Activated CD8-positive, alpha-beta T cell treated with anti-CD3 and anti-CD28 coated beads for 36 hours (primary cell): Measurements from ENCODE around the gene CHST9. TPM values are rescaled to one million over a fixed set of nuclear protein-coding genes. Genes with fewer than 3 reads are reported as not detected.

Source experiments
- ATAC-seq: fragments of 200-7000 bp; cut with Tn5 transposase; one replicate; pipeline ENCODE4 v1.10.0; 2021; ENCODE audit warnings: mild to moderate bottlenecking, moderate library complexity
- CTCF ChIA-PET: fragments of 350-600 bp; sonication (Branson Sonifier 250); formaldehyde crosslinking; loops from one replicate; lab custom pipeline; 2021; ENCODE audit warnings: antibody characterized with exemption; lab: Charles Lee
- POLR2A ChIA-PET: fragments of 350-600 bp; sonication (Branson Sonifier 250); formaldehyde crosslinking; loops from one replicate; lab custom pipeline; 2021; ENCODE audit warnings: antibody characterized with exemption; lab: Charles Lee
- DNase-seq: peaks from one replicate; pipeline ENCODE4 v3.0.0-alpha.2; 2020
- H3K27ac Mint-ChIP-seq: one replicate; pipeline ENCODE4 v1.8.0; 2021; ENCODE audit warnings: mild to moderate bottlenecking, mixed read lengths
- H3K27me3 Mint-ChIP-seq: one replicate; pipeline ENCODE4 v1.8.0; 2021; ENCODE audit warnings: mixed read lengths
- H3K36me3 Mint-ChIP-seq: one replicate; pipeline ENCODE4 v1.8.0; 2021; ENCODE audit warnings: low read depth, mixed read lengths
- H3K4me1 Mint-ChIP-seq: one replicate; pipeline ENCODE4 v1.8.0; 2021; ENCODE audit warnings: low read depth, mixed read lengths
- H3K4me3 Mint-ChIP-seq: one replicate; pipeline ENCODE4 v1.8.0; 2021; ENCODE audit warnings: mild to moderate bottlenecking, moderate library complexity, mixed read lengths
- H3K9me3 Mint-ChIP-seq: one replicate; pipeline ENCODE4 v1.8.0; 2021; ENCODE audit warnings: mixed read lengths
- intact Hi-C: fragments of 100-400 bp; cut with micrococcal nuclease; formaldehyde crosslinking; loops from one replicate; pipeline ENCODE4 v1.10.0; 2022
- total RNA-seq, 2 experiments: library from RNA; stranded (reverse); gene quantifications; one replicate each; pipeline ENCODE4 v1.2.3, GENCODE V29; 2021
- TF ChIP-seq, protein P1 (sequence below): fragments of 200-600 bp; IDR thresholded peaks from one replicate; pipeline ENCODE4 v1.8.0; 2022; ENCODE audit warnings: antibody characterized with exemption, mild to moderate bottlenecking

Gene CHST9
- total RNA-seq, 2 experiments from 2014 or later, result not detected

DNA sequence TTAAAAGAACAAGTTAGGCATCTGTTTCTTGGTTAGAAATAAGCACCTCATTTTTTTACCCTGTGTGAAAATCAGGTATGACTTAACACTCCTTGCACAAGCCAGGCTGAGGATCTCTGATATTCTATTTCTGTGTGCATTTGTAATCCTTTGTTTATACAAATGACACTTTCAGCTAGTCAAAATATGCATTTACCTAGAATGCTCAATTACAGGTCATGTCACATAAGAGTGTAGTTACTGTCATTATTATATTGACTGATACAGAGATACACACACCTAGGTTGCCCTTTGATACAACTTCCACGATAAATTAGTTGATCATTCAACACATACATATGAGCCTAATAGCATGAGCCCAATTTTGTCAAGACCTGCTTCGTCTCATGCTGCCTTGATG, 144.3 kb downstream of the CHST9 start:
- CTCF ChIA-PET, result no interaction called here
- H3K36me3 Mint-ChIP-seq, result no peaks in the 10 kb centered on the region

DNA sequence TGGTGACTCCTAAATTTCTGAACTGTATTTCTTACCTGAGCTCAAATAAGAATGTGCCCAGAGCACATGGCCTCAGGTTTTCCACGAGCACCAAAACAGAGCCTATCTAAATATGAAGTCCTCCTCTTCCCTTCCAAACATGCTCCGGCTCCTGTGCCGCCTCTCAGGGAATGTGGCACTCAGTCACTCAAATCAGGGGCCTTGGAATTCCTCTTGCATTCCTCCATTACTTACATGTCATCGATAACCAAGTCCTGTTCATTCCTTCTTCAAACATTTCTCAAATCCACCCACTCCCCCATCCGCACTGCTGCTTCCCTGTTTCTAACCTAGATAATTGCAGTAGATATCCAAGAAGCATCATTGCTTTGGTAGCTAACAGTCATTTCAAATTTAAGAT, 151.4 kb downstream of the CHST9 start:
- TF ChIP-seq, protein P1, sequence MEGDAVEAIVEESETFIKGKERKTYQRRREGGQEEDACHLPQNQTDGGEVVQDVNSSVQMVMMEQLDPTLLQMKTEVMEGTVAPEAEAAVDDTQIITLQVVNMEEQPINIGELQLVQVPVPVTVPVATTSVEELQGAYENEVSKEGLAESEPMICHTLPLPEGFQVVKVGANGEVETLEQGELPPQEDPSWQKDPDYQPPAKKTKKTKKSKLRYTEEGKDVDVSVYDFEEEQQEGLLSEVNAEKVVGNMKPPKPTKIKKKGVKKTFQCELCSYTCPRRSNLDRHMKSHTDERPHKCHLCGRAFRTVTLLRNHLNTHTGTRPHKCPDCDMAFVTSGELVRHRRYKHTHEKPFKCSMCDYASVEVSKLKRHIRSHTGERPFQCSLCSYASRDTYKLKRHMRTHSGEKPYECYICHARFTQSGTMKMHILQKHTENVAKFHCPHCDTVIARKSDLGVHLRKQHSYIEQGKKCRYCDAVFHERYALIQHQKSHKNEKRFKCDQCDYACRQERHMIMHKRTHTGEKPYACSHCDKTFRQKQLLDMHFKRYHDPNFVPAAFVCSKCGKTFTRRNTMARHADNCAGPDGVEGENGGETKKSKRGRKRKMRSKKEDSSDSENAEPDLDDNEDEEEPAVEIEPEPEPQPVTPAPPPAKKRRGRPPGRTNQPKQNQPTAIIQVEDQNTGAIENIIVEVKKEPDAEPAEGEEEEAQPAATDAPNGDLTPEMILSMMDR, result no peak
- DNase-seq (no peak), ATAC-seq (no peak)
- no peaks in the 10 kb centered on the region for H3K4me1 Mint-ChIP-seq
- H3K27ac Mint-ChIP-seq, result no peak overlapping the region
- intact Hi-C loops, result no loop called here
- H3K4me3 Mint-ChIP-seq, result no peak overlapping the region
- H3K9me3 Mint-ChIP-seq, result peaks cover 1% of the 10 kb centered on the region
- no peaks in the 10 kb centered on the region for H3K27me3 Mint-ChIP-seq
- CTCF ChIA-PET, result no interaction called here
- no peaks in the 10 kb centered on the region for H3K36me3 Mint-ChIP-seq
- POLR2A ChIA-PET, result interaction anchor here (0.5 kb wide), 1 partner anchor 190 kb away, joined by 3 read pairs; no protein-coding TSS in a partner anchor

More for the DNA sequence above, 144.3 kb downstream of the CHST9 start:
- TF ChIP-seq, protein P1, result no peak
- H3K4me3 Mint-ChIP-seq, result no peak overlapping the region
- DNase-seq, result no peak
- H3K27me3 Mint-ChIP-seq, result no peaks in the 10 kb centered on the region
- intact Hi-C loops, result no loop called here
- H3K4me1 Mint-ChIP-seq, result no peaks in the 10 kb centered on the region
- ATAC-seq, result no peak
- no peak overlapping the region for H3K27ac Mint-ChIP-seq
- no peaks in the 10 kb centered on the region for H3K9me3 Mint-ChIP-seq
- POLR2A ChIA-PET, result no interaction called here

DNA sequence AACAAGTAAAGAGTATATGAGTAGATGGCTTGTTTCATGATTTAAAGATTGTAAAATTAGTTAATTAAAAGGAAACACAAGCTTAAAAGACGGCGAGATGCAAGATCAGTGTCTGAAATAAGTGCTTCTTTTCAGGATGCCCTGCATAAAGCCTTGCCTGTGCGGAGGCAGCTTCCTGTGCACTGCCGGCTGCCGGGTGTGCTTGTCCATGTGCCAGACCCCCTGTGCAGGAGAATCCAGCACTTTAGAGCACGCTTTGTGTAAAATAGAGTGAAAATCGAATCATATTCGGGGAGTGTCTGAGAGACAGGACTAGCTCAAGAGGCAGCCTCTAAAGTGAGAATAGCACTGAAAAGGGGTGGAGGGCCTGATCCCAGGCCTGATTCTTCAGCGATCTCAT, 154.7 kb downstream of the CHST9 start:
- no peaks in the 10 kb centered on the region for H3K27me3 Mint-ChIP-seq
- ChIA-PET CTCF (no interaction called here), POLR2A (no interaction called here)
- H3K4me3 Mint-ChIP-seq, result no peak overlapping the region
- TF ChIP-seq, protein P1, result no peak
- peaks cover 1% of the 10 kb centered on the region for H3K9me3 Mint-ChIP-seq
- H3K36me3 Mint-ChIP-seq, result no peaks in the 10 kb centered on the region
- H3K4me1 Mint-ChIP-seq, result no peaks in the 10 kb centered on the region
- ATAC-seq, result no peak
- intact Hi-C loops, result no loop called here
- no peak for DNase-seq
- no peak overlapping the region for H3K27ac Mint-ChIP-seq

DNA sequence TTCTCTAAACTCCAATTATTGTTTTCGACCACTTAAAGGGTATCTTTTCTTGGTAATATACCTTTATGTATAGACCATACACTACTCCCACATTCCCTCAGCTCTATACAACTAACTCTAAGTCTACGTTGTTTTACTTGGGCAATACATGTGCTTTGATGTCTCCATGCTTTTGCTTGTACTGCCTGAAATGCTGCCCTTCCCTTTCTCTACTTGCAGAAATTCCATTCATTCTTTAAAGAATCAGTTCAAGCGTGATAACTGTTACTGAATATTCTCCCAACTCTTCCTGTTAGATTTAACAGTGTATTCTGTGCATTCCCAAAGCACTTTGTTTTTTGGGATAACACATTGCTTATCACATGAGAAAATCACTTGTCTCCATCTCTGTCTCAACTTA, 162.6 kb downstream of the CHST9 start:
- Mint-ChIP-seq H3K4me3 (no peak overlapping the region), H3K36me3 (no peaks in the 10 kb centered on the region), H3K27me3 (no peaks in the 10 kb centered on the region), H3K27ac (no peak overlapping the region), H3K9me3 (no peaks in the 10 kb centered on the region), H3K4me1 (no peaks in the 10 kb centered on the region)
- ChIA-PET POLR2A (no interaction called here), CTCF (no interaction called here)
- intact Hi-C loops, result no loop called here
- ATAC-seq, result no peak
- TF ChIP-seq, protein P1, result no peak
- no peak for DNase-seq

DNA sequence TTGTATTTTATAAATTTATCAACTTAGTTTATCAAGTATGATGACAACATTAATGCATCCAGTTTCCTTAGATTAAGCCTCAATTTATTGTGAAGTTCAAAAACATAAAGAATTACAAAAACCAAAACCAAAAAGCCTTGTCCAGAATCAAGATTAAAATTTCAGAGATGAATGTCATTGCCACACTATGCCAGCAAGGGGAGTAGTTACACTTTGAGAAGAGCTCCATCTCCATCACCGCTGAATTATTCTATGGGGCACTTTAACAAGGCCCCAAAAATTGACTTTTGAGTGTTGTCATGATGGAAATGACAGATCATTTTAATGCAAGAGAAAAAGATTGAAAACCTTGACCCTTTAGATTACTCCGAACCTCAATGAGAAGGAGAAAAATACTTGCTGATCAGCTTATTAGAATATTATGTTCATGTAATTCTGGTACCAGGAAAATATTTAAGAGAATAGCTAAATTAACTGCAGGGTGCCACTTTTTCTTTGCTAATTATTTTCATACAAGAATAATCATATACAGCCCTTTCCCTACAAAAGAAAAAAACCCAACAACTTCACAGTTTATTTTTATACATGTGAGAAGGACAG, 167.1 kb downstream of the CHST9 start:
- H3K27ac Mint-ChIP-seq, result no peak overlapping the region
- H3K36me3 Mint-ChIP-seq, result no peaks in the 10 kb centered on the region
- no peak for ATAC-seq
- TF ChIP-seq, protein P1, result no peak
- H3K4me3 Mint-ChIP-seq, result no peak overlapping the region
- intact Hi-C loops, result no loop called here
- no peaks in the 10 kb centered on the region for H3K4me1 Mint-ChIP-seq
- no peaks in the 10 kb centered on the region for H3K27me3 Mint-ChIP-seq
- ChIA-PET CTCF (interaction anchor here (1.0 to 1.2 kb wide), 2 partner anchors 12 to 15 kb away, joined by 3 read pairs; no protein-coding TSS in a partner anchor), POLR2A (no interaction called here)
- no peak for DNase-seq
- H3K9me3 Mint-ChIP-seq, result no peaks in the 10 kb centered on the region
